ENCODE results near the gene NCAPG2. TPM values are rescaled to one million over a fixed set of nuclear protein-coding genes. Genes with fewer than 3 reads are reported as not detected.

NCAPG2 gene
- total and polyA plus RNA-seq, 2 of the 13 experiments (the other 11 are each of a cell fraction or from before 2014, with no cell fraction given) = 15.1 to 30.7 TPM

GRCh38 chr7:158704524-158705233 is at the start of gene NCAPG2 (continued):
- peak; percentile 58; the same call in 1 of the 2 replicates for TF ChIP-seq MXD1 (CRISPR knock-in tag; IDR thresholded peaks at IDR 0.05)
- TF ChIP-seq THAP7 (CRISPR knock-in tag; IDR thresholded peaks at IDR 0.05) = no peak
- no peak for TF ChIP-seq ZNF552 (CRISPR knock-in tag; IDR thresholded peaks at IDR 0.05; ENCODE audit: borderline replicate concordance)
- no peak for TF ChIP-seq SYNCRIP (IDR thresholded peaks at IDR 0.05; ENCODE audit: insufficient read depth, low read depth, low read length)
- TF ChIP-seq PRMT3 (CRISPR knock-in tag; IDR thresholded peaks at IDR 0.05; ENCODE audit: borderline replicate concordance, low read depth) = no peak
- 0 out of 2 replicates have a peak, but pooled peaks have one; percentile 80 for TF ChIP-seq SNAPC5 (CRISPR knock-in tag; IDR thresholded peaks at IDR 0.05; ENCODE audit: borderline replicate concordance)
- no peak for TF ChIP-seq ZNF644 (CRISPR knock-in tag; IDR thresholded peaks at IDR 0.05; ENCODE audit: low read depth)
- TF ChIP-seq KLF15 (CRISPR knock-in tag; IDR thresholded peaks at IDR 0.05; ENCODE audit: borderline replicate concordance) = no peak
- TF ChIP-seq CEBPG (CRISPR knock-in tag; IDR thresholded peaks at IDR 0.05) = no peak
- TF ChIP-seq TAF15 (IDR thresholded peaks at IDR 0.05; ENCODE audit: low read depth, low read length, poor library complexity, severe bottlenecking) = peak; percentile 75
- peak; percentile 75; the same call in 1 of the 2 replicates for TF ChIP-seq ZNF792 (CRISPR knock-in tag; IDR thresholded peaks at IDR 0.05)
- peak; percentile 58; the same call in 1 of the 2 replicates for TF ChIP-seq TGIF2 (CRISPR knock-in tag; IDR thresholded peaks at IDR 0.05)
- peak; percentile 45 for TF ChIP-seq TEAD3 (CRISPR knock-in tag; optimal IDR thresholded peaks at IDR 0.05; ENCODE audit: borderline replicate concordance)
- no peak for TF ChIP-seq RNF219 (CRISPR knock-in tag; IDR thresholded peaks at IDR 0.05)
- TF ChIP-seq HMGA1 (CRISPR knock-in tag; conservative IDR thresholded peaks at IDR 0.05) = no peak
- TF ChIP-seq STAT6 (CRISPR knock-in tag; IDR thresholded peaks at IDR 0.05; ENCODE audit: borderline replicate concordance) = peak; percentile 62; the same call in 1 of the 2 replicates
- TF ChIP-seq ZKSCAN5 (CRISPR knock-in tag; IDR thresholded peaks at IDR 0.05) = no peak
- no peak for TF ChIP-seq ZNF24 (IDR thresholded peaks at IDR 0.05)
- peak; percentile 99 for TF ChIP-seq TFDP2 (CRISPR knock-in tag; IDR thresholded peaks at IDR 0.05)
- TF ChIP-seq SOX5 (CRISPR knock-in tag; IDR thresholded peaks at IDR 0.05; ENCODE audit: borderline replicate concordance) = peak; percentile 31; the same call in 1 of the 2 replicates
- no peak; the same call in 1 of the 2 replicates for TF ChIP-seq ZNF547 (CRISPR knock-in tag; IDR thresholded peaks at IDR 0.05)

All from HepG2 (cell line).